HepG2 (cell line): ENCODE results near the gene PRR33.

Source experiments
- EZH2 ChIP-seq: conservative IDR thresholded peaks from 2 replicates; pipeline ENCODE4 v1.6.1; 2012; ENCODE audit warnings: mild to moderate bottlenecking, low read depth, low read length, moderate library complexity
- FOXA3 ChIP-seq: IDR thresholded peaks from 2 replicates; pipeline ENCODE4 v1.6.1; 2016; ENCODE audit warnings: missing genetic modification reagents, missing compliant biosample characterization
- HNRNPH1 ChIP-seq: fragments of 200-400 bp; formaldehyde crosslinking; optimal IDR thresholded peaks from 2 replicates; pipeline ENCODE3; 2017; ENCODE audit warnings: mild to moderate bottlenecking, low read depth, low read length
- JUN ChIP-seq: sonication (generic); formaldehyde crosslinking; IDR thresholded peaks from 2 replicates; pipeline ENCODE4 v1.4.0; 2020; ENCODE audit warnings: mild to moderate bottlenecking, missing genetic modification reagents
- KLF6 ChIP-seq: IDR thresholded peaks from 2 replicates; pipeline ENCODE4 v1.8.0; 2016; ENCODE audit warnings: missing biosample characterization, missing genetic modification reagents
- NCOA2 ChIP-seq: sonication (generic); formaldehyde crosslinking; IDR thresholded peaks from 2 replicates; pipeline ENCODE4 v1.8.0; 2022; ENCODE audit warnings: inconsistent platforms
- PHB2 ChIP-seq: fragments of 450-650 bp; IDR thresholded peaks from 2 replicates; pipeline ENCODE4 v1.6.1; 2018; ENCODE audit not compliant: partially characterized antibody
- SRY ChIP-seq: sonication (generic); formaldehyde crosslinking; IDR thresholded peaks from 2 replicates; pipeline ENCODE4 v1.8.0; 2022; ENCODE audit warnings: mild to moderate bottlenecking, missing genetic modification reagents
- TBL1XR1 ChIP-seq: fragments of 150-350 bp; IDR thresholded peaks from 2 replicates; pipeline ENCODE4 v1.6.1; 2014; ENCODE audit warnings: borderline replicate concordance, low read length; ENCODE audit not compliant: partially characterized antibody
- YY1 ChIP-seq: IDR thresholded peaks from 2 replicates; pipeline ENCODE4 v1.6.1; 2011; ENCODE audit warnings: low read length, low read depth, moderate library complexity, mild to moderate bottlenecking; ENCODE audit not compliant: insufficient read depth, insufficient replicate concordance
- ZNF337 ChIP-seq: sonication (generic); formaldehyde crosslinking; IDR thresholded peaks from 2 replicates; pipeline ENCODE4 v1.5.1; 2020; ENCODE audit warnings: missing genetic modification reagents, low read depth, mild to moderate bottlenecking, borderline replicate concordance
- ZNF530 ChIP-seq: sonication (generic); formaldehyde crosslinking; IDR thresholded peaks from 2 replicates; pipeline ENCODE4 v1.5.0; 2020; ENCODE audit warnings: low read depth, mild to moderate bottlenecking, missing genetic modification reagents
- ZNF670 ChIP-seq: sonication (generic); formaldehyde crosslinking; IDR thresholded peaks from 2 replicates; pipeline ENCODE4 v1.8.0; 2022; ENCODE audit warnings: mild to moderate bottlenecking, missing genetic modification reagents, borderline replicate concordance

- TF ChIP-seq KLF6 (CRISPR knock-in tag): no peak
- TF ChIP-seq PHB2: no peak
- TF ChIP-seq SRY: no peak
- TF ChIP-seq ZNF530 (CRISPR knock-in tag): no peak
- TF ChIP-seq ZNF337 (CRISPR knock-in tag): no peak
- TF ChIP-seq HNRNPH1: no peak
- no peak for TF ChIP-seq NCOA2 (CRISPR knock-in tag)
- no peak for TF ChIP-seq TBL1XR1
- no peak for TF ChIP-seq FOXA3 (CRISPR knock-in tag)
- no peak for TF ChIP-seq EZH2
- no peak for TF ChIP-seq YY1
- TF ChIP-seq ZNF670 (CRISPR knock-in tag): no peak
- TF ChIP-seq JUN (CRISPR knock-in tag): no peak
Measured at GRCh38 chr11:1929621-1930461, 38.1 kb upstream of the PRR33 start.
